ENCODE results near the gene LSR.
"Not testable (repeated sequence)": the region's sequence is repeated elsewhere in the genome, so short reads cannot be mapped to it uniquely, and the experiment has no call there.

GRCh38 chr19:35286101-35286500 is 37.3 kb downstream of the LSR start:
- TF ChIP-seq, protein P1, sequence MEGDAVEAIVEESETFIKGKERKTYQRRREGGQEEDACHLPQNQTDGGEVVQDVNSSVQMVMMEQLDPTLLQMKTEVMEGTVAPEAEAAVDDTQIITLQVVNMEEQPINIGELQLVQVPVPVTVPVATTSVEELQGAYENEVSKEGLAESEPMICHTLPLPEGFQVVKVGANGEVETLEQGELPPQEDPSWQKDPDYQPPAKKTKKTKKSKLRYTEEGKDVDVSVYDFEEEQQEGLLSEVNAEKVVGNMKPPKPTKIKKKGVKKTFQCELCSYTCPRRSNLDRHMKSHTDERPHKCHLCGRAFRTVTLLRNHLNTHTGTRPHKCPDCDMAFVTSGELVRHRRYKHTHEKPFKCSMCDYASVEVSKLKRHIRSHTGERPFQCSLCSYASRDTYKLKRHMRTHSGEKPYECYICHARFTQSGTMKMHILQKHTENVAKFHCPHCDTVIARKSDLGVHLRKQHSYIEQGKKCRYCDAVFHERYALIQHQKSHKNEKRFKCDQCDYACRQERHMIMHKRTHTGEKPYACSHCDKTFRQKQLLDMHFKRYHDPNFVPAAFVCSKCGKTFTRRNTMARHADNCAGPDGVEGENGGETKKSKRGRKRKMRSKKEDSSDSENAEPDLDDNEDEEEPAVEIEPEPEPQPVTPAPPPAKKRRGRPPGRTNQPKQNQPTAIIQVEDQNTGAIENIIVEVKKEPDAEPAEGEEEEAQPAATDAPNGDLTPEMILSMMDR (IDR thresholded peaks at IDR 0.05) = not testable (repeated sequence)
- not testable (repeated sequence) for TF ChIP-seq POLR2AphosphoS5 (IDR thresholded peaks at IDR 0.05; ENCODE audit: low read depth, low read length); REST (IDR thresholded peaks at IDR 0.05; ENCODE audit: insufficient read depth in 1 of 2, low read depth in 2 of 2, low read length in 1 of 2); TCF7L2 (IDR thresholded peaks at IDR 0.05; ENCODE audit: low read depth, low read length)

Measured in Panc1 (cell line).